ENCODE measurements around the gene ZNF460.

DNA sequence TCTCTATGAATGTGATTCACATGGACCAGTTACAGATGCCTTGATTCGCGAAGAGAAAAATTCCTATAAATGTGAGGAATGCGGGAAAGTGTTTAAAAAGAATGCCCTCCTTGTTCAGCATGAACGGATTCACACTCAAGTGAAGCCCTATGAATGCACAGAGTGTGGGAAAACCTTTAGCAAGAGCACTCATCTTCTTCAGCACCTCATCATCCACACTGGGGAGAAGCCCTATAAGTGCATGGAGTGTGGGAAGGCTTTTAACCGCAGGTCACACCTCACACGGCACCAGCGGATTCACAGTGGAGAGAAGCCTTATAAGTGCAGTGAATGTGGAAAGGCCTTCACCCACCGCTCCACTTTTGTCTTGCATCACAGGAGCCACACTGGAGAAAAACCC lies 47.7 kb downstream of the ZNF460 start:
- TF ChIP-seq, protein P1, sequence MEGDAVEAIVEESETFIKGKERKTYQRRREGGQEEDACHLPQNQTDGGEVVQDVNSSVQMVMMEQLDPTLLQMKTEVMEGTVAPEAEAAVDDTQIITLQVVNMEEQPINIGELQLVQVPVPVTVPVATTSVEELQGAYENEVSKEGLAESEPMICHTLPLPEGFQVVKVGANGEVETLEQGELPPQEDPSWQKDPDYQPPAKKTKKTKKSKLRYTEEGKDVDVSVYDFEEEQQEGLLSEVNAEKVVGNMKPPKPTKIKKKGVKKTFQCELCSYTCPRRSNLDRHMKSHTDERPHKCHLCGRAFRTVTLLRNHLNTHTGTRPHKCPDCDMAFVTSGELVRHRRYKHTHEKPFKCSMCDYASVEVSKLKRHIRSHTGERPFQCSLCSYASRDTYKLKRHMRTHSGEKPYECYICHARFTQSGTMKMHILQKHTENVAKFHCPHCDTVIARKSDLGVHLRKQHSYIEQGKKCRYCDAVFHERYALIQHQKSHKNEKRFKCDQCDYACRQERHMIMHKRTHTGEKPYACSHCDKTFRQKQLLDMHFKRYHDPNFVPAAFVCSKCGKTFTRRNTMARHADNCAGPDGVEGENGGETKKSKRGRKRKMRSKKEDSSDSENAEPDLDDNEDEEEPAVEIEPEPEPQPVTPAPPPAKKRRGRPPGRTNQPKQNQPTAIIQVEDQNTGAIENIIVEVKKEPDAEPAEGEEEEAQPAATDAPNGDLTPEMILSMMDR (IDR thresholded peaks at IDR 0.05), result no peak
- TF ChIP-seq EP300 (IDR thresholded peaks at IDR 0.05) (no peak), POLR2AphosphoS5 (IDR thresholded peaks at IDR 0.05) (no peak)
